HG02678 (cell line): Measurements from ENCODE around the gene NME4.
A peak's percentile ranks its signal among the peaks of the same experiment; 100 is the strongest.
"Not testable (repeated sequence)": the region's sequence is repeated elsewhere in the genome, so short reads cannot be mapped to it uniquely, and the experiment has no call there.

Experiments
- ATAC-seq: cut with Tn5 transposase; IDR thresholded peaks from one replicate; pipeline ENCODE4 v1.9.1; 2021; ENCODE audit warnings: mild to moderate bottlenecking, moderate library complexity; ENCODE audit not compliant: unreplicated experiment

The NME4 gene

GRCh38 chr16:375927-376816 is 20.8 kb upstream of the NME4 start:
- no peak for ATAC-seq

- ATAC-seq, result no peak
Measured at GRCh38 chr16:376817-377418, 20.1 kb upstream of the NME4 start.

- no peak for ATAC-seq
Measured at GRCh38 chr16:377419-377951, 19.5 kb upstream of the NME4 start.

GRCh38 chr16:378113-378820 is 18.7 kb upstream of the NME4 start:
- ATAC-seq, result not testable (repeated sequence)

- ATAC-seq, result no peak
Measured at GRCh38 chr16:378821-379182, 18.2 kb upstream of the NME4 start.

GRCh38 chr16:379183-379960 is 17.6 kb upstream of the NME4 start:
- ATAC-seq, result no peak

- no peak for ATAC-seq
Measured at GRCh38 chr16:379961-380761, 16.8 kb upstream of the NME4 start.

- ATAC-seq, result no peak
Measured at GRCh38 chr16:380762-381011, 16.3 kb upstream of the NME4 start.

- ATAC-seq, result peak; percentile 21
Measured at GRCh38 chr16:381012-381788, 15.8 kb upstream of the NME4 start.

GRCh38 chr16:381789-382717 is 14.9 kb upstream of the NME4 start, which contains the start of gene PGAP6:
Gene PGAP6 (minus strand): TSS chr16:381978. CDS start chr16:381821, 157 bp downstream.
- peak; percentile 62 for ATAC-seq

- no peak for ATAC-seq
Measured at GRCh38 chr16:383326-384051, 13.5 kb upstream of the NME4 start.

GRCh38 chr16:386641-387156 is 10.3 kb upstream of the NME4 start:
- no peak for ATAC-seq

GRCh38 chr16:387761-388666 is 9.0 kb upstream of the NME4 start:
- not testable (repeated sequence) for ATAC-seq

GRCh38 chr16:389352-389751 is 7.6 kb upstream of the NME4 start:
- no peak for ATAC-seq

GRCh38 chr16:391885-392335 is 5.1 kb upstream of the NME4 start:
- ATAC-seq, result no peak

- no peak for ATAC-seq
Measured at GRCh38 chr16:392450-393030, 4.5 kb upstream of the NME4 start.
